ENCODE results near the gene SLCO3A1.

The SLCO3A1 gene

DNA sequence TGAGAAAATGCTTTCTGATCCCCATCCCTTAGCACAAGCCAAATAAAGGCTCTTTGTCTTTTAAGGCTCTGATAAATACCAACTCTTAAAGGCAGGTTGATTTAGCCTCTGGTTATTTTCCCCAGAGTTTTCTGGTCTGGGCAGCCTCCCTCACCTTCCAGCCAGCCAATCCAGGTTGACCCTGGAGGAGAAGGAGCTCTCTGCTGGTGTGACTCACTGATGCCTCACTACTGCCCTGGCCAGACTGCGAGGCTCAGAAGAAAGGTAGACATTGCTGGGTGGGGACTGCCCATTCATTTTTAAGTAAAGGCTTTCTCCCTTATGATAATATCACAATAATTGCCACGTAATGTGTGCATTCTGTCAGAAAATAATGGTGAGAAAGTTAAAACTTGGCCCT, 37.1 kb downstream of the SLCO3A1 start:
- Histone ChIP-seq H3K27ac (ENCODE audit: low read depth, low read length) (no peak overlapping the region), H3K4me3 (ENCODE audit: low read depth in 1 of 2, low read length in 2 of 2) (no peak overlapping the region), H3K4me1 (ENCODE audit: control insufficient read depth in 1 of 2, insufficient read depth in 2 of 2, low read length in 2 of 2) (no peaks in the 10 kb centered on the region), H3K9ac (ENCODE audit: low read depth in 1 of 2, low read length in 2 of 2) (no peak overlapping the region), H3K9me3 (ENCODE audit: control insufficient read depth in 1 of 2, low read length in 2 of 2) (no peaks in the 10 kb centered on the region), H3K27me3 (ENCODE audit: control insufficient read depth in 1 of 2, insufficient read depth in 2 of 2, low read length in 2 of 2) (no peaks in the 10 kb centered on the region), H3K36me3 (ENCODE audit: control insufficient read depth in 1 of 2, insufficient read depth in 2 of 2, low read length in 2 of 2) (peaks cover 0 to 3% of the 10 kb centered on the region in 2 donors)

DNA sequence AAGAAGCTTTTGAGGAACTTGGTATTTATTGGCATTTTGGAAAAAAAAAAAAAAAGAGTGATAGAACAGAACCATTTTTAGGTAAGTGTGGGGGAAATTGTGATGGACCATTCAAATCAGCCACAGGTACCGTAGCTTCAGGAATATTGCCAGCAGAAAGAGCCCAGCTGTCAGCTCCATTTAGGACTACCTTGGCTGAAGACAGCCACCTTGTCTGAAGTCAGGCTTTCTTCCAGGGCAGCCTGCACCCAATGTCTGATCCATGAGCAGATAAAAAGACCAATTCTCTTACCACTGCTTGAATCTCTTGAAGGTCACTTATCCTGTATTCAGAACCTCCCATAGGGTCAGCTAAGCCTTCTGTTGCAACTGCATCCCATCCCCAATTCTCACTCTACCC, 37.6 kb downstream of the SLCO3A1 start:
- Histone ChIP-seq H3K27ac (ENCODE audit: low read depth, low read length) (no peak overlapping the region), H3K36me3 (ENCODE audit: control insufficient read depth in 1 of 2, insufficient read depth in 2 of 2, low read length in 2 of 2) (peaks cover 0 to 3% of the 10 kb centered on the region in 2 donors), H3K9ac (ENCODE audit: low read depth in 1 of 2, low read length in 2 of 2) (no peak overlapping the region), H3K27me3 (ENCODE audit: control insufficient read depth in 1 of 2, insufficient read depth in 2 of 2, low read length in 2 of 2) (no peaks in the 10 kb centered on the region), H3K4me3 (ENCODE audit: low read depth in 1 of 2, low read length in 2 of 2) (no peak overlapping the region), H3K9me3 (ENCODE audit: control insufficient read depth in 1 of 2, low read length in 2 of 2) (no peaks in the 10 kb centered on the region), H3K4me1 (ENCODE audit: control insufficient read depth in 1 of 2, insufficient read depth in 2 of 2, low read length in 2 of 2) (no peaks in the 10 kb centered on the region)

DNA sequence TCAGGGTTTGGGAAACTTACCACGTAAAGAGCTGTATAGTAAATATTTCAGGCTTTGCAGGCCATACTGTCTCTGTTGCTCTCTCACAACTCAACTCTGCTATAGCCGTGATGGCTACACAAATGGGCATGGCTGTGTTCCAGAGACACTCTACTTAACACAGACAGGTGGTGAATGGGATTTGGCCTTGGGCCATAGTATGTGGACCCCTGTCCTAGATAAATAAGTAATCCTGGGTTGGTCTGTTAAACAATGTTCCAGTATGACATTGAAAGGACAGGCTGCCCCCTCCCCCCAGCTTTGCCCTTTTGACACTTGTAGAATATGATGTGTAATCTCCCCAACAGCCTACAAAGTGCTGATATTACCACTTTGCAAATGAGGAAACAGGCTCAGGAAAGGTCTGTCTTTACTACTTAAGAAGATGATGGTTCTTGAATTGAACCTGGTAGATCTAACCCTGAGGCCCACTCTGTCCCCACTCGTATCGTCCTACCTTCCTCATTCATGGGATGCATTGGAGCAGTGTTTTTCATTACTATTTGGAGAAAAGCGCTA, 38.4 kb downstream of the SLCO3A1 start:
- no peak overlapping the region for H3K4me3 ChIP-seq (ENCODE audit: low read depth in 1 of 2, low read length in 2 of 2)
- H3K4me1 ChIP-seq (ENCODE audit: control insufficient read depth in 1 of 2, insufficient read depth in 2 of 2, low read length in 2 of 2), result no peaks in the 10 kb centered on the region
- peaks cover 0 to 3% of the 10 kb centered on the region in 2 donors for H3K36me3 ChIP-seq (ENCODE audit: control insufficient read depth in 1 of 2, insufficient read depth in 2 of 2, low read length in 2 of 2)

DNA sequence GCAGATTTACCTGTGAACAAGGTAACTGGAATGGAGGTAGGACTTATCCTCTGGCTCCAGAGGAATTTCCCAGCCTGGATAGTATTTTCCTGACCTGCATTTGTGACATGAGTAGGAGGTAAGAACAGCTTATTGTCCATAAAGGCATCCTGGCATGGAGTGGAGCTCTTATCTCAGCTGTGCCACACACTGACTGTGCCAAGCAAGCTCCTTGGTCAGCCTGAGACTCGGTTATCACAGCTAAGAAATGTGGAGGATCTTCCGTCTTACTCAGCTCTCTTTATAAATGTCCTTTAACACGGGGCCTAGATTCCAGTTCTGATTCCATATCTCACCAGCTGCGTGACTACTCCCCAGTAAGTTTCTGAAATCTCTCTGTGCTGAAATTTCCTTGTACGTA, 38.9 kb downstream of the SLCO3A1 start:
- no peaks in the 10 kb centered on the region for H3K27me3 ChIP-seq (ENCODE audit: control insufficient read depth in 1 of 2, insufficient read depth in 2 of 2, low read length in 2 of 2)
- H3K27ac ChIP-seq (ENCODE audit: low read depth, low read length), result no peak overlapping the region

More for the DNA sequence above, 38.4 kb downstream of the SLCO3A1 start:
- Histone ChIP-seq H3K9ac (ENCODE audit: low read depth in 1 of 2, low read length in 2 of 2) (no peak overlapping the region), H3K27me3 (ENCODE audit: control insufficient read depth in 1 of 2, insufficient read depth in 2 of 2, low read length in 2 of 2) (no peaks in the 10 kb centered on the region), H3K9me3 (ENCODE audit: control insufficient read depth in 1 of 2, low read length in 2 of 2) (no peaks in the 10 kb centered on the region), H3K27ac (ENCODE audit: low read depth, low read length) (no peak overlapping the region)

DNA sequence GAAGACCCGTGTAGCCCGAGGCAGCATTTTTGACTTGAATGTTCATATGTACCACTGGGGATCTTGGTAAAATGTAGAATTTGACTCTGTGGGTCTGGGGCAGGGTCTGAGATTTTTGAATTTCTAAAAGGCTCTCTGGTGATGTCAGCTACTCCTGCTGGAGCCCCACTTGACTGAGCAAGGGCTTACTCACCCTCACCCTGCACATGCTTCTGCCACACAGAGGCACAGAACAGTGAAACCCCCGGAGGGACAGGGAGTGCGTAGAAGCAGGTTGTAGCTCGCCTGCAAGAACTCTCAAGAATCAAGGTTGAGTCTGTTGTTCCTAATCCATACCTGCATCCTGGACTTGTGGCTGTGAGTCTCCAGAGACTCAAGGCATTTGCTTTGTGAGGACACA, 41.1 kb downstream of the SLCO3A1 start:
- peaks cover 0 to 3% of the 10 kb centered on the region in 2 donors for H3K36me3 ChIP-seq (ENCODE audit: control insufficient read depth in 1 of 2, insufficient read depth in 2 of 2, low read length in 2 of 2)
- no peak overlapping the region for H3K27ac ChIP-seq (ENCODE audit: low read depth, low read length)

More for the DNA sequence above, 38.9 kb downstream of the SLCO3A1 start:
- Histone ChIP-seq H3K9me3 (ENCODE audit: control insufficient read depth in 1 of 2, low read length in 2 of 2) (no peaks in the 10 kb centered on the region), H3K4me1 (ENCODE audit: control insufficient read depth in 1 of 2, insufficient read depth in 2 of 2, low read length in 2 of 2) (no peaks in the 10 kb centered on the region), H3K9ac (ENCODE audit: low read depth in 1 of 2, low read length in 2 of 2) (no peak overlapping the region), H3K4me3 (ENCODE audit: low read depth in 1 of 2, low read length in 2 of 2) (no peak overlapping the region), H3K36me3 (ENCODE audit: control insufficient read depth in 1 of 2, insufficient read depth in 2 of 2, low read length in 2 of 2) (peaks cover 0 to 3% of the 10 kb centered on the region in 2 donors)

DNA sequence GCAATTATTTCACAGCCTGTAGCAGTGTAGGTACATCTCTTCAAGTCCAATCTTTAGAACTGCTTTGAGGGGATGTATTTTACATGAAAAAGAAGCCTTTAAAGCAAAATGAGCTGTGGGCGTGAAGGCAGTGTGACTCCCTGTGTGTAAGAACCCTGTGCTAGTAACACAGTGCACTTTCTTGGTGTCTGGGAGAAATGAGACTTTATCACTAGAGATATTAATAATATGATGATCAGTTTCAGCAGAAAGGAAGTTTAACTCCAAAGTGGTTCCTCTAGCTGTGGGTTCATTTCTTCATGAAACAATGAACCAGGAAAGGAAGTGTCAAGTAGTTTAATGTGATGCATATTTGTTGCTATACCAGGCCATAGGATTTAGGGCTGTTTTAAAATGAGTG, 41.5 kb downstream of the SLCO3A1 start:
- no peaks in the 10 kb centered on the region for H3K9me3 ChIP-seq (ENCODE audit: control insufficient read depth in 1 of 2, low read length in 2 of 2)
- no peaks in the 10 kb centered on the region for H3K27me3 ChIP-seq (ENCODE audit: control insufficient read depth in 1 of 2, insufficient read depth in 2 of 2, low read length in 2 of 2)
- H3K4me3 ChIP-seq (ENCODE audit: low read depth in 1 of 2, low read length in 2 of 2), result no peak overlapping the region
- no peak overlapping the region for H3K27ac ChIP-seq (ENCODE audit: low read depth, low read length)
- no peaks in the 10 kb centered on the region for H3K4me1 ChIP-seq (ENCODE audit: control insufficient read depth in 1 of 2, insufficient read depth in 2 of 2, low read length in 2 of 2)
- peaks cover 0 to 3% of the 10 kb centered on the region in 2 donors for H3K36me3 ChIP-seq (ENCODE audit: control insufficient read depth in 1 of 2, insufficient read depth in 2 of 2, low read length in 2 of 2)
- H3K9ac ChIP-seq (ENCODE audit: low read depth in 1 of 2, low read length in 2 of 2), result no peak overlapping the region

More for the DNA sequence above, 41.1 kb downstream of the SLCO3A1 start:
- Histone ChIP-seq H3K27me3 (ENCODE audit: control insufficient read depth in 1 of 2, insufficient read depth in 2 of 2, low read length in 2 of 2) (no peaks in the 10 kb centered on the region), H3K9me3 (ENCODE audit: control insufficient read depth in 1 of 2, low read length in 2 of 2) (no peaks in the 10 kb centered on the region), H3K4me3 (ENCODE audit: low read depth in 1 of 2, low read length in 2 of 2) (no peak overlapping the region), H3K9ac (ENCODE audit: low read depth in 1 of 2, low read length in 2 of 2) (no peak overlapping the region), H3K4me1 (ENCODE audit: control insufficient read depth in 1 of 2, insufficient read depth in 2 of 2, low read length in 2 of 2) (no peaks in the 10 kb centered on the region)

DNA sequence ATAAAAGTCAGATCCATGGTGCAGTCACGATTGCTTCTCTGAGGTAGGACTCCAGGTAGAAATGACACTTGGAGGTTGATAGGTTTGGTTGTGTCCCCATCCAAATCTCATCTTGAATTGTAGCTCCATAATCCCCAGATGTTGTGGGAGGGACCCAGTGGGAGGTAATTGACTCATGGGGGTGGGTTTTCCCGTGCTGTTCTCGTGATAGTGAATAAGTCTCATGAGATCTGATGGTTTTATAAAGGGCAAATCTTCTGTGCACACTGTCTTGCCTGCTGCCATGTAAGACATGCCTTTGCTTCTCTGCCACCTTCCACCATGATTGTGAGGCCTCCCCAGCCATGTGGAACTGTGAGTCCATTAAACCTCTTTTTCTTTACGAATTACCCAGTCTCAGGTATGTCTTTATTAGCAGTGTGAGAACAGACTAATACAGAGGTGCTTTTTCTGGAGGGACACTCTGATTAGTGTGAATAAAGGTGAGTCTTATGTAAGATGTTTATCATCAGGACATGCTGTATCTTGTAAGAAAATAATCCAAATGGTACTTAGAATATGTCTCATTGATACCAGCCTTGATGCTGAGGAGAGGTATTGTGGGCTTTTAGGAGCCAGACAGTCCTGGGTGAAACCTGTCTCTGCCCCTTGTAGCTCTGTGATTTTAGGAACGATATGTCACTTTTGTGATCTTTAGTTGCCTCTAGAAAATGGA, 43.0 kb downstream of the SLCO3A1 start:
- Histone ChIP-seq H3K9me3 (ENCODE audit: control insufficient read depth in 1 of 2, low read length in 2 of 2) (no peaks in the 10 kb centered on the region), H3K9ac (ENCODE audit: low read depth in 1 of 2, low read length in 2 of 2) (no peak overlapping the region), H3K36me3 (ENCODE audit: control insufficient read depth in 1 of 2, insufficient read depth in 2 of 2, low read length in 2 of 2) (peaks cover 0 to 3% of the 10 kb centered on the region in 2 donors), H3K4me3 (ENCODE audit: low read depth in 1 of 2, low read length in 2 of 2) (no peak overlapping the region), H3K27me3 (ENCODE audit: control insufficient read depth in 1 of 2, insufficient read depth in 2 of 2, low read length in 2 of 2) (no peaks in the 10 kb centered on the region), H3K27ac (ENCODE audit: low read depth, low read length) (no peak overlapping the region), H3K4me1 (ENCODE audit: control insufficient read depth in 1 of 2, insufficient read depth in 2 of 2, low read length in 2 of 2) (no peaks in the 10 kb centered on the region)

DNA sequence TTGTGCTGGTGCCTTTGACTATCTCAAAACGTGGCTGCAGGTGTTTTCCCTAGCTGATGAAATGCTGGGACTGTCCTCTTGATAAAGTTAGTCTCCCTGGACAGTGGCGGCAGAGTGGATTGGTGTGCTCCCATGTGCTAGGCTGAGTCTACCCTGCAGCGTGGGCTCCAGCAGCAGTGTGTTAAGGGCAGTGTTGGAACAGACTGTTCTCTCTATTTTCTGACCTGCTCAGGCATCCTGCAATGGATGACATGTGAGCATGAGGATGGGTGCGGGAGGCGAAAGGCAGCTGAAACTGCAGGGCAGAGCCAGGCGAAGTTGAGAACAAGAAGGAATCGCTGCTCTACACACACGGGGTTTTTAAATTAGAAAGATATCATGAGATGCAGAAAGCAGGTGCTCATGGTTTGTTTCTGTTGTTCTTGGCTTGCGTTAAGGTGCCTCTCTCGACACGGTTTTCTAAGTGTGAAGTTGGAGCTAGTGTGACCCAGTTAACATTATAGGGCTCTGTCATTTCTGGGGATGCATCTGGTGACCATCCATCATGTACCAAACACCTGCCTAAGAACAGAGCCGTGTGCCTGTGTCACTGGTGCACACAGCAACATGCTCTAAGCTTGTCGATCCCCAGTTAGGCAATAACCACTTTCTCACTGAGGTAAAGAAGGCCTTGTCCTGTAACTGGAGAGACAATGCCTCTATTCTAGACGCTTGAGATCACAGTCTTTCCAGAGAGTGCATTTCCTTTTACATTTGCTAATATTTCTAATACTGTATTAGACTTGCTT, 44.3 kb downstream of the SLCO3A1 start:
- H3K9me3 ChIP-seq (ENCODE audit: control insufficient read depth in 1 of 2, low read length in 2 of 2), result peaks cover 0 to 4% of the 10 kb centered on the region in 2 donors
- H3K36me3 ChIP-seq (ENCODE audit: control insufficient read depth in 1 of 2, insufficient read depth in 2 of 2, low read length in 2 of 2), result no peaks in the 10 kb centered on the region
- H3K4me1 ChIP-seq (ENCODE audit: control insufficient read depth in 1 of 2, insufficient read depth in 2 of 2, low read length in 2 of 2), result no peaks in the 10 kb centered on the region
- no peak overlapping the region for H3K9ac ChIP-seq (ENCODE audit: low read depth in 1 of 2, low read length in 2 of 2)
- no peaks in the 10 kb centered on the region for H3K27me3 ChIP-seq (ENCODE audit: control insufficient read depth in 1 of 2, insufficient read depth in 2 of 2, low read length in 2 of 2)
- no peak overlapping the region for H3K27ac ChIP-seq (ENCODE audit: low read depth, low read length)
- H3K4me3 ChIP-seq (ENCODE audit: low read depth in 1 of 2, low read length in 2 of 2), result no peak overlapping the region

DNA sequence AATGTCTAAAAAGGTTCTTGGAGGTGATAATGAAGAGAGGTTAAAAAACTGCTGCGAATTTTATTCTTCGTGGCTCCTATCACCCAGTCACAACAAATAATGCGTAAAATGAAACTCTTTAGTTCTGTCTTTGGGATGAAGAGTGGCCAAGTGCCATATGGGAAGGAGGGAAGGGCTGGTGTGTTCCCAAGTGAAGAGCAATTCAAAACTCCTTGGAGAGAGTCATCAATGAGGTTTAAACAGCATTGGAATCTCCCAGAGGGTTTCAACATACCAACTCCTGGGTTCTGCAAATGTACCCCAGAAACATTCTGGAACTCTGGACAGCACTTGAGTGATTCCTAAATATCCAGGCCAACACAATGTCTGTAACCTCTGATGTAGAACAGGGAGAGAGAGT, 45.3 kb downstream of the SLCO3A1 start:
- Histone ChIP-seq H3K4me1 (ENCODE audit: control insufficient read depth in 1 of 2, insufficient read depth in 2 of 2, low read length in 2 of 2) (no peaks in the 10 kb centered on the region), H3K9me3 (ENCODE audit: control insufficient read depth in 1 of 2, low read length in 2 of 2) (peaks cover 0 to 4% of the 10 kb centered on the region in 2 donors), H3K36me3 (ENCODE audit: control insufficient read depth in 1 of 2, insufficient read depth in 2 of 2, low read length in 2 of 2) (no peaks in the 10 kb centered on the region), H3K9ac (ENCODE audit: low read depth in 1 of 2, low read length in 2 of 2) (no peak overlapping the region), H3K4me3 (ENCODE audit: low read depth in 1 of 2, low read length in 2 of 2) (no peak overlapping the region), H3K27me3 (ENCODE audit: control insufficient read depth in 1 of 2, insufficient read depth in 2 of 2, low read length in 2 of 2) (no peaks in the 10 kb centered on the region), H3K27ac (ENCODE audit: low read depth, low read length) (no peak overlapping the region)

DNA sequence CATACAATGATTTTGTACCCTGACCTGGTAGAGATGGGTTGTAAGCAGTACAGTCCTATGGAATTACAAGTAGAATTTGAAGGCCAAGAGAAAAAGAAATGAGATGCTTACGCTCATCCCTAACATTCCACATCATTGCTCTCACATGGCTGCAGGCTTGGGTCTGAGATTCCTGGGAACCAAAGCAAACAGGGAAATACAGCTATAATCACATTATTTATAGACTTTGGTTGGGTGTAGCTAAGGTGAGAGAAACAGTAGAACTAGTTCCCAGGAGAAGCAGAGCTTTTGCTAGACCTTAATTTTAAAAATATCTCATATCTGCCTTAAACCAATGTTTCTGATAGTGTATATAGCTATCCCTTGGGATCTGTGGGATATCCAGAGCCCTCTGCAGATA, 51.4 kb downstream of the SLCO3A1 start:
- Histone ChIP-seq H3K27me3 (ENCODE audit: control insufficient read depth in 1 of 2, insufficient read depth in 2 of 2, low read length in 2 of 2) (no peaks in the 10 kb centered on the region), H3K4me1 (ENCODE audit: control insufficient read depth in 1 of 2, insufficient read depth in 2 of 2, low read length in 2 of 2) (peaks cover 0 to 4% of the 10 kb centered on the region in 2 donors), H3K9ac (ENCODE audit: low read depth in 1 of 2, low read length in 2 of 2) (no peak overlapping the region), H3K36me3 (ENCODE audit: control insufficient read depth in 1 of 2, insufficient read depth in 2 of 2, low read length in 2 of 2) (no peaks in the 10 kb centered on the region), H3K9me3 (ENCODE audit: control insufficient read depth in 1 of 2, low read length in 2 of 2) (peaks cover 0 to 4% of the 10 kb centered on the region in 2 donors), H3K4me3 (ENCODE audit: low read depth in 1 of 2, low read length in 2 of 2) (no peak overlapping the region), H3K27ac (ENCODE audit: low read depth, low read length) (no peak overlapping the region)
